ENCODE data around the gene RHOG.

GRCh38 chr11:3878258-3878584 lies 37.5 kb upstream of the RHOG start:
- no peak for TF ChIP-seq CTCF (IDR thresholded peaks at IDR 0.05)
- TF ChIP-seq POLR2A (IDR thresholded peaks at IDR 0.05) = no peak

Measured in stomach (tissue), 4 donors.